ENCODE measurements around the gene CARM1.
A peak's percentile ranks its signal among the peaks of the same experiment; 100 is the strongest.
"Not testable (repeated sequence)": the region's sequence is repeated elsewhere in the genome, so short reads cannot be mapped to it uniquely, and the experiment has no call there.

The CARM1 gene

GRCh38 chr19:10836479-10837330, 34.6 kb upstream of the CARM1 start:
- no peak for TF ChIP-seq CTCF (conservative IDR thresholded peaks at IDR 0.05; ENCODE audit: control insufficient read depth, insufficient read depth, low read depth, low read length)
- peak; percentile 84 for DNase-seq (ENCODE audit: low read depth)
- peak overlapping the region; percentile 57 for H3K4me3 ChIP-seq (ENCODE audit: control insufficient read depth, low read depth, low read length)

GRCh38 chr19:10837649-10838048, 33.7 kb upstream of the CARM1 start:
- DNase-seq (ENCODE audit: low read depth); H3K4me3 ChIP-seq (ENCODE audit: control insufficient read depth, low read depth, low read length): not testable (repeated sequence)

- no peak for TF ChIP-seq CTCF (conservative IDR thresholded peaks at IDR 0.05; ENCODE audit: control insufficient read depth, insufficient read depth, low read depth, low read length)
- no peak overlapping the region for H3K4me3 ChIP-seq (ENCODE audit: control insufficient read depth, low read depth, low read length)
- DNase-seq (ENCODE audit: low read depth), result no peak
Observed at GRCh38 chr19:10838377-10838776, 33.0 kb upstream of the CARM1 start.

GRCh38 chr19:10839114-10840050, 32.0 kb upstream of the CARM1 start:
- TF ChIP-seq CTCF (conservative IDR thresholded peaks at IDR 0.05; ENCODE audit: control insufficient read depth, insufficient read depth, low read depth, low read length), result no peak
- no peak overlapping the region for H3K4me3 ChIP-seq (ENCODE audit: control insufficient read depth, low read depth, low read length)
- no peak for DNase-seq (ENCODE audit: low read depth)

- no peak for TF ChIP-seq CTCF (conservative IDR thresholded peaks at IDR 0.05; ENCODE audit: control insufficient read depth, insufficient read depth, low read depth, low read length)
Observed at GRCh38 chr19:10842788-10843187, 28.6 kb upstream of the CARM1 start.

GRCh38 chr19:10846500-10847202, 24.7 kb upstream of the CARM1 start:
- TF ChIP-seq CTCF (conservative IDR thresholded peaks at IDR 0.05; ENCODE audit: control insufficient read depth, insufficient read depth, low read depth, low read length), result no peak
- no peak for DNase-seq (ENCODE audit: low read depth)
- H3K4me3 ChIP-seq (ENCODE audit: control insufficient read depth, low read depth, low read length), result no peak overlapping the region

More at GRCh38 chr19:10842788-10843187, 28.6 kb upstream of the CARM1 start:
- H3K4me3 ChIP-seq (ENCODE audit: control insufficient read depth, low read depth, low read length), result no peak overlapping the region
- no peak for DNase-seq (ENCODE audit: low read depth)
